Adrenal gland (tissue), 5 donors: Measurements from ENCODE around the gene GPR158.

Experiments used
- CTCF ChIP-seq, 6 experiments: fragments of 450-650 bp in 4 of 6; fragments of 200-600 bp in 2 of 6; sonication (generic) in 1 of 6; IDR thresholded peaks; 1 replicate in 5 of 6; 2 replicates in 1 of 6; pipeline versions ENCODE4 v1.5.1 to v1.8.0; 2016 to 2021; ENCODE audit warnings: antibody characterized with exemption in 6 of 6, mild to moderate bottlenecking in 2 of 6, moderate library complexity in 1 of 6
- POLR2A ChIP-seq, 2 donors: fragments of 450-650 bp; IDR thresholded peaks; one replicate each; pipeline ENCODE4 v1.6.1; 2017; ENCODE audit warnings: antibody characterized with exemption in 2 of 2, mild to moderate bottlenecking in 2 of 2, moderate library complexity in 1 of 2
- donor health status: DM: no; HTN: no; CAD: no.

- TF ChIP-seq POLR2A (IDR thresholded peaks at IDR 0.05) = no peak
- TF ChIP-seq CTCF (IDR thresholded peaks at IDR 0.05) = no peak
Observed at GRCh38 chr10:25631471-25631870, 456.7 kb downstream of the GPR158 start.
